Upper lobe of left lung (tissue), 4 donors: ENCODE measurements around the gene LRCH1.

Source experiments
- POLR2A ChIP-seq, 4 donors: fragments of 450-650 bp; IDR thresholded peaks; one replicate each; pipeline ENCODE4 v1.5.1; 2016 to 2017; ENCODE audit warnings: antibody characterized with exemption in 4 of 4, mild to moderate bottlenecking in 2 of 4
- POLR2AphosphoS5 ChIP-seq, 2 donors: sonication (generic); formaldehyde crosslinking; IDR thresholded peaks; one replicate each; pipeline ENCODE4 v1.5.1; 2017; ENCODE audit warnings: antibody characterized with exemption in 2 of 2
- TF ChIP-seq, protein P1 (sequence below), 6 experiments: fragments of 450-650 bp in 4 of 6; fragments of 200-600 bp in 2 of 6; sonication (generic) in 2 of 6; IDR thresholded peaks; one replicate each; pipeline ENCODE4 v1.5.1; 2016 to 2019; ENCODE audit warnings: antibody characterized with exemption in 6 of 6

DNA sequence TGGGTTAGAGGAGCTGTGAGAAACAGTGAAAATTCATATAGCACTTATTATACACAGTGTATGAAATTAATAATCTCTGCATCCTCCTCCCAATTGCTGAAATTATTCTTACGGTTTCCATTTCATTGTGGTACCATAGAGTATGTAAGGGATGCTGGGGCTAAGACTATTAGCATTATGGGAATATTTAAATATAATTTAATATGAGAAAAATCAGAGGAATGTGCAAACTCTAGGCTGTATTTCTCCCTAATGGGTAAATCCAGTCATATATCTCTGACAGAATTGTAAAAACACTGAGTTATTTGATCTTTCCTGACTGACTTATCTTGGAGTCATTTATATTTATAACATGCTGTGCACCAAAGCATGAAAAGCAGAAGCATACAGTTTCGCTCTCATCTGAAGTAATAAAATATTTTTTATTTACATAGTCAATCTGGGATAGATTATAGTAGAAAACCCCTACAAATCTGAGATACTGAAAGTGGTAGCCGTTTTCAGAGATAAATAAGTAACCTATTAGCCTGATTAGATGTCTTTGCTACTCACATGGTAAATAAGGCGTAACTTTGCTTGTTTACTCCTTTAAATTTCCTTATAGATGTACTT lies 34.9 kb downstream of the LRCH1 start:
- TF ChIP-seq POLR2A (IDR thresholded peaks at IDR 0.05) (no peak), POLR2AphosphoS5 (IDR thresholded peaks at IDR 0.05) (no peak)
- TF ChIP-seq, protein P1, sequence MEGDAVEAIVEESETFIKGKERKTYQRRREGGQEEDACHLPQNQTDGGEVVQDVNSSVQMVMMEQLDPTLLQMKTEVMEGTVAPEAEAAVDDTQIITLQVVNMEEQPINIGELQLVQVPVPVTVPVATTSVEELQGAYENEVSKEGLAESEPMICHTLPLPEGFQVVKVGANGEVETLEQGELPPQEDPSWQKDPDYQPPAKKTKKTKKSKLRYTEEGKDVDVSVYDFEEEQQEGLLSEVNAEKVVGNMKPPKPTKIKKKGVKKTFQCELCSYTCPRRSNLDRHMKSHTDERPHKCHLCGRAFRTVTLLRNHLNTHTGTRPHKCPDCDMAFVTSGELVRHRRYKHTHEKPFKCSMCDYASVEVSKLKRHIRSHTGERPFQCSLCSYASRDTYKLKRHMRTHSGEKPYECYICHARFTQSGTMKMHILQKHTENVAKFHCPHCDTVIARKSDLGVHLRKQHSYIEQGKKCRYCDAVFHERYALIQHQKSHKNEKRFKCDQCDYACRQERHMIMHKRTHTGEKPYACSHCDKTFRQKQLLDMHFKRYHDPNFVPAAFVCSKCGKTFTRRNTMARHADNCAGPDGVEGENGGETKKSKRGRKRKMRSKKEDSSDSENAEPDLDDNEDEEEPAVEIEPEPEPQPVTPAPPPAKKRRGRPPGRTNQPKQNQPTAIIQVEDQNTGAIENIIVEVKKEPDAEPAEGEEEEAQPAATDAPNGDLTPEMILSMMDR (IDR thresholded peaks at IDR 0.05), result no peak
